H1 (cell line): Measurements from ENCODE around the gene LCLAT1. TPM values are rescaled to one million over a fixed set of nuclear protein-coding genes. Genes with fewer than 3 reads are reported as not detected.

Experiments
- CTCF ChIA-PET: fragments of 300-600 bp; sonication (Branson Sonifier 250); formaldehyde crosslinking; loops from one replicate; lab custom pipeline; 2021; ENCODE audit not compliant: partially characterized antibody; lab: Charles Lee
- POLR2A ChIA-PET: fragments of 300-600 bp; sonication (Branson Sonifier 250); formaldehyde crosslinking; loops from one replicate; lab custom pipeline; 2021; ENCODE audit warnings: inconsistent platforms; ENCODE audit not compliant: partially characterized antibody; lab: Charles Lee
- DNase-seq, 2 experiments: peaks; one replicate each; pipeline versions ENCODE4 v3.0.0 to v3.0.0-alpha.2; 2010 to 2022; ENCODE audit warnings: low spot score in 2 of 2, low read depth in 1 of 2, mixed read lengths in 1 of 2
- FAIRE-seq: peaks from 2 replicates; lab custom pipeline; 2011; peaks lifted over from hg19 to GRCh38; lab: Jason Lieb, UNC
- H2AFZ ChIP-seq: 2 replicates; pipeline ENCODE4 v1.8.1; 2012; ENCODE audit warnings: low read length, inconsistent platforms
- H2AK5ac ChIP-seq: 2 replicates; pipeline ENCODE4 v1.6.1; 2013; ENCODE audit warnings: low read depth, low read length
- H2BK120ac ChIP-seq: replicated peaks from 2 replicates; pipeline ENCODE3; 2013; ENCODE audit warnings: low read depth, low read length, inconsistent platforms
- H2BK12ac ChIP-seq: 2 replicates; pipeline ENCODE4 v1.6.1; 2013; ENCODE audit warnings: low read depth, low read length
- H2BK15ac ChIP-seq: 2 replicates; pipeline ENCODE4 v1.6.1; 2013; ENCODE audit warnings: low read length
- H2BK20ac ChIP-seq: 2 replicates; pipeline ENCODE4 v1.6.1; 2013; ENCODE audit warnings: low read length
- H2BK5ac ChIP-seq: 2 replicates; pipeline ENCODE4 v1.6.1; 2013; ENCODE audit warnings: low read depth, low read length
- H3K14ac ChIP-seq: 2 replicates; pipeline ENCODE4 v1.6.1; 2013; ENCODE audit warnings: inconsistent platforms; ENCODE audit not compliant: insufficient read length
- H3K18ac ChIP-seq: 2 replicates; pipeline ENCODE4 v1.6.1; 2013; ENCODE audit warnings: low read length; ENCODE audit errors: extremely low read depth
- H3K23ac ChIP-seq: 2 replicates; pipeline ENCODE4 v1.6.1; 2013; ENCODE audit warnings: inconsistent platforms; ENCODE audit not compliant: insufficient read length
- H3K23me2 ChIP-seq: 2 replicates; pipeline ENCODE4 v1.6.1; 2013; ENCODE audit warnings: low read depth, low read length
- H3K27ac ChIP-seq: 2 replicates; pipeline ENCODE4 v1.6.1; 2011; ENCODE audit warnings: low read depth, low read length, inconsistent platforms
- H3K27me3 ChIP-seq, 4 experiments: replicated peaks in 1 of 4; 1 replicate in 1 of 4; 2 replicates in 3 of 4; pipeline versions ENCODE4 v1.6.1 to v1.8.1; 2011 to 2013; ENCODE audit warnings: low read length in 3 of 4, mild to moderate bottlenecking in 3 of 4, inconsistent platforms in 2 of 4, mixed read lengths in 2 of 4, moderate library complexity in 1 of 4; ENCODE audit not compliant: control insufficient read depth in 3 of 4, insufficient read depth in 3 of 4; ENCODE audit errors: extremely low read depth in 1 of 4
- H3K36me3 ChIP-seq, 4 experiments: 2 replicates each; pipeline versions ENCODE4 v1.6.1 to v1.8.1; 2011 to 2013; ENCODE audit warnings: mild to moderate bottlenecking in 4 of 4, low read length in 3 of 4, moderate library complexity in 2 of 4, control low read depth in 1 of 4, inconsistent platforms in 1 of 4; ENCODE audit not compliant: insufficient read depth in 4 of 4, control insufficient read depth in 2 of 4
- H3K4ac ChIP-seq: replicated peaks from 2 replicates; pipeline ENCODE3; 2013; ENCODE audit warnings: low read length, low read depth, mixed read lengths, inconsistent platforms; ENCODE audit not compliant: insufficient read length
- H3K4me1 ChIP-seq, 4 experiments: replicated peaks in 1 of 4; 1 replicate in 1 of 4; 2 replicates in 3 of 4; pipeline versions ENCODE4 v1.6.1 to v1.8.1; 2011 to 2013; ENCODE audit warnings: low read length in 3 of 4, inconsistent platforms in 2 of 4, mixed read lengths in 1 of 4; ENCODE audit not compliant: insufficient read depth in 4 of 4, control insufficient read depth in 3 of 4
- H3K4me2 ChIP-seq, 2 experiments: 2 replicates each; pipeline versions ENCODE4 v1.6.1 to v1.8.1; 2011 to 2013; ENCODE audit warnings: low read depth in 2 of 2, low read length in 2 of 2, control low read depth in 1 of 2, inconsistent platforms in 1 of 2, mild to moderate bottlenecking in 1 of 2; ENCODE audit not compliant: insufficient read depth in 1 of 2
- H3K4me3 ChIP-seq, 4 experiments: fragments of 200-600, 300-600 bp in 1 of 4; sonication (generic), shearing (Covaris generic), sonication (Bioruptor Twin) in 1 of 4; 2 replicates each; pipeline versions ENCODE4 v1.5.1 to v1.8.1; 2011 to 2016; ENCODE audit warnings: low read length in 4 of 4, low read depth in 3 of 4, control low read depth in 2 of 4, inconsistent platforms in 2 of 4, mild to moderate bottlenecking in 2 of 4, mixed read lengths in 1 of 4, moderate library complexity in 1 of 4; ENCODE audit not compliant: insufficient read depth in 2 of 4; ENCODE audit errors: extremely low read depth in 1 of 4
- H3K56ac ChIP-seq: replicated peaks from 2 replicates; pipeline ENCODE3; 2013; ENCODE audit warnings: low read depth, mild to moderate bottlenecking, mixed read lengths, low read length, inconsistent platforms; ENCODE audit not compliant: insufficient read length
- H3K79me1 ChIP-seq: 2 replicates; pipeline ENCODE4 v1.6.1; 2013; ENCODE audit warnings: low read depth, low read length, control low read depth
- H3K79me2 ChIP-seq, 2 experiments: 2 replicates each; pipeline versions ENCODE4 v1.6.1 to v1.8.1; 2012 to 2013; ENCODE audit warnings: low read length in 2 of 2, mild to moderate bottlenecking in 2 of 2, inconsistent platforms in 1 of 2; ENCODE audit not compliant: insufficient read depth in 2 of 2, control insufficient read depth in 1 of 2
- H3K9ac ChIP-seq, 4 experiments: replicated peaks in 1 of 4; 1 replicate in 1 of 4; 2 replicates in 3 of 4; pipeline versions ENCODE4 v1.6.1 to v1.8.1; 2011 to 2013; ENCODE audit warnings: low read depth in 3 of 4, low read length in 3 of 4, control low read depth in 2 of 4, mild to moderate bottlenecking in 2 of 4, moderate library complexity in 2 of 4, inconsistent platforms in 1 of 4; ENCODE audit errors: extremely low read depth in 1 of 4
- H3K9me3 ChIP-seq, 2 experiments: 2 replicates each; pipeline versions ENCODE4 v1.6.1 to v1.8.1; 2012 to 2013; ENCODE audit warnings: mild to moderate bottlenecking in 2 of 2, moderate library complexity in 2 of 2, control low read depth in 1 of 2, inconsistent platforms in 1 of 2, low read depth in 1 of 2, low read length in 1 of 2, mixed read lengths in 1 of 2; ENCODE audit not compliant: insufficient read depth in 2 of 2
- H4K20me1 ChIP-seq, 2 experiments: replicated peaks in 1 of 2; 2 replicates each; pipeline versions ENCODE3 to v1.8.1; 2011 to 2013; ENCODE audit warnings: inconsistent platforms in 2 of 2, low read length in 2 of 2, mild to moderate bottlenecking in 1 of 2; ENCODE audit not compliant: insufficient read depth in 2 of 2, control insufficient read depth in 1 of 2
- H4K5ac ChIP-seq: 2 replicates; pipeline ENCODE4 v1.6.1; 2013; ENCODE audit warnings: low read length, low read depth, mixed read lengths, inconsistent platforms; ENCODE audit not compliant: insufficient read length
- H4K8ac ChIP-seq: 2 replicates; pipeline ENCODE4 v1.8.0; 2013; ENCODE audit warnings: mild to moderate bottlenecking, moderate library complexity, low read length, inconsistent platforms; ENCODE audit not compliant: insufficient read depth; ENCODE audit errors: extremely low read depth
- H4K91ac ChIP-seq: replicated peaks from 2 replicates; pipeline ENCODE3; 2013; ENCODE audit warnings: low read length, mixed read lengths, inconsistent platforms; ENCODE audit not compliant: insufficient read length
- PHF8 ChIP-seq: fragments of 200-600 bp; sonication (generic); conservative IDR thresholded peaks from 2 replicates; pipeline ENCODE4 v1.7.1; 2012; ENCODE audit warnings: low read depth, mild to moderate bottlenecking, inconsistent platforms, low read length, moderate library complexity
- YY1 ChIP-seq: IDR thresholded peaks from 2 replicates; pipeline ENCODE4 v1.6.1; 2011; ENCODE audit warnings: low read depth, mild to moderate bottlenecking, low read length
- WGBS, 2 experiments: shearing (Covaris generic) in 1 of 2; methylation state at CpG; one replicate each; pipeline versions ENCODE4 v1.1.6 to v1.1.7; 2013 to 2015; ENCODE audit warnings: low lambda C conversion rate in 2 of 2, mixed read lengths in 2 of 2, inconsistent platforms in 1 of 2, low coverage in 1 of 2, missing lambda C conversion rate in 1 of 2; ENCODE audit not compliant: insufficient replicate concordance in 2 of 2, insufficient coverage in 1 of 2, insufficient read length in 1 of 2; ENCODE audit errors: extremely low coverage in 1 of 2, missing lambda C conversion rate in 1 of 2; 5-methylcytosine and 5-hydroxymethylcytosine counted together
- polyA plus RNA-seq, 7 experiments: library from polyadenylated mRNA; depleted of rRNA in 3 of 7; stranded (reverse) in 5 of 7; unstranded in 2 of 7; fragments of >200 nt in 5 of 7; fragments of 200-250 nt in 2 of 7; gene quantifications; 1 replicate in 5 of 7; 2 replicates in 1 of 7; 4 replicates in 1 of 7; pipeline versions ENCODE4 v1.2.1 to v1.2.3, GENCODE V29; 2011 to 2013; ENCODE audit warnings: missing spikeins in 2 of 7, mixed read lengths in 2 of 7
- total RNA-seq: library from RNA; stranded (reverse); fragmentation: NEBNext Ultra II Directional; extraction: Animal tissue kit (Norgen Biotek cat#: 25700); gene quantifications from 2 replicates; pipeline ENCODE4 v1.2.1, GENCODE V29; 2021

LCLAT1 gene
- total and polyA plus RNA-seq, 2 of the 8 experiments (the other 6 are each of a cell fraction or from before 2014, with no cell fraction given): 7.6 to 22.0 TPM

- no peaks in the 10 kb centered on the region for H3K9me3 ChIP-seq
- CTCF ChIA-PET: no interaction called here
- H2AK5ac ChIP-seq: no peak overlapping the region
These were observed 136.2 kb downstream of the LCLAT1 start for GRCh38 chr2:30583204-30583749.

More at GRCh38 chr2:30583204-30583749, 136.2 kb downstream of the LCLAT1 start:
- WGBS, 2 experiments: 86% methylated on average over 3 of the region's 3 CpGs; no CpG with 5 or more reads in 1 of the 2 experiments
- no peak overlapping the region for H3K4me2 ChIP-seq
- H2BK5ac ChIP-seq: no peak overlapping the region
- H3K9ac ChIP-seq: no peak overlapping the region
- H3K4me3 ChIP-seq: no peak overlapping the region
- DNase-seq: no peak
- no peak overlapping the region for H2BK120ac ChIP-seq
- H3K23ac ChIP-seq: no peak overlapping the region
- no peak for TF ChIP-seq PHF8
- TF ChIP-seq YY1: no peak
- H2AFZ ChIP-seq: no peak overlapping the region
- H3K36me3 ChIP-seq: no peaks in the 10 kb centered on the region
- no peak overlapping the region for H4K8ac ChIP-seq
- FAIRE-seq: no peak
- H3K4ac ChIP-seq: no peak overlapping the region
- no peak overlapping the region for H2BK20ac ChIP-seq
- H4K91ac ChIP-seq: no peak overlapping the region
- H3K4me1 ChIP-seq: peaks cover 0 to 3% (median 2%) of the 10 kb centered on the region in 4 experiments; a peak in 3 of 7 replicates
- no peak overlapping the region for H4K5ac ChIP-seq
- no peak overlapping the region for H2BK15ac ChIP-seq
- POLR2A ChIA-PET: no interaction called here
- no peaks in the 10 kb centered on the region for H3K27me3 ChIP-seq
- H3K56ac ChIP-seq: no peak overlapping the region
- H3K23me2 ChIP-seq: no peaks in the 10 kb centered on the region
- H4K20me1 ChIP-seq: no peaks in the 10 kb centered on the region
- H3K27ac ChIP-seq: no peak overlapping the region
- no peaks in the 10 kb centered on the region for H3K79me1 ChIP-seq
- H3K14ac ChIP-seq: no peak overlapping the region
- H3K18ac ChIP-seq: no peak overlapping the region
- no peaks in the 10 kb centered on the region for H3K79me2 ChIP-seq
- no peak overlapping the region for H2BK12ac ChIP-seq
